Hepatocyte (in vitro differentiated cells): ENCODE data around the gene PAX5. TPM values are rescaled to one million over a fixed set of nuclear protein-coding genes. Genes with fewer than 3 reads are reported as not detected.

ENCODE experiments used
- DNase-seq: peaks from one replicate; pipeline ENCODE4 v3.0.0-alpha.2; 2016; ENCODE audit warnings: low spot score
- H2AFZ ChIP-seq: fragments of 200-600 bp; sonication (generic); 2 replicates; pipeline ENCODE4 v1.6.0; 2016; ENCODE audit warnings: antibody characterized with exemption, mild to moderate bottlenecking
- H3K27ac ChIP-seq: fragments of 200-600 bp; sonication (generic); 2 replicates; pipeline ENCODE4 v1.5.1; 2016; ENCODE audit warnings: mild to moderate bottlenecking
- H3K27me3 ChIP-seq: fragments of 200-600 bp; sonication (generic); 2 replicates; pipeline ENCODE4 v1.6.1; 2016
- H3K36me3 ChIP-seq: fragments of 200-600 bp; sonication (generic); replicated peaks from 2 replicates; pipeline ENCODE4 v1.5.1; 2016; ENCODE audit warnings: low read depth; ENCODE audit not compliant: insufficient read depth
- H3K4me1 ChIP-seq: fragments of 200-600 bp; sonication (generic); 2 replicates; pipeline ENCODE4 v1.5.1; 2016; ENCODE audit warnings: mild to moderate bottlenecking, moderate library complexity; ENCODE audit not compliant: insufficient read depth
- H3K4me2 ChIP-seq: fragments of 200-600 bp; sonication (generic); 2 replicates; pipeline ENCODE4 v1.6.0; 2016
- H3K4me3 ChIP-seq: fragments of 200-600 bp; sonication (generic); 2 replicates; pipeline ENCODE4 v1.5.1; 2016; ENCODE audit warnings: mild to moderate bottlenecking
- H3K79me2 ChIP-seq: fragments of 200-600 bp; sonication (generic); 2 replicates; pipeline ENCODE4 v1.6.0; 2017; ENCODE audit warnings: mild to moderate bottlenecking
- H3K9me2 ChIP-seq: fragments of 200-600 bp; sonication (generic); replicated peaks from 2 replicates; pipeline ENCODE4 v1.6.0; 2017; ENCODE audit warnings: mild to moderate bottlenecking; ENCODE audit not compliant: insufficient read depth
- H3K9me3 ChIP-seq: fragments of 200-600 bp; sonication (generic); 2 replicates; pipeline ENCODE4 v1.5.1; 2016; ENCODE audit warnings: low read depth, mild to moderate bottlenecking
- H4K20me1 ChIP-seq: fragments of 200-600 bp; sonication (generic); 2 replicates; pipeline ENCODE4 v1.6.0; 2016; ENCODE audit warnings: mild to moderate bottlenecking; ENCODE audit not compliant: insufficient read depth, poor library complexity, severe bottlenecking
- CTCF ChIP-seq: fragments of 200-600 bp; sonication (generic); IDR thresholded peaks from 2 replicates; pipeline ENCODE4 v1.5.1; 2016; ENCODE audit warnings: antibody characterized with exemption, mild to moderate bottlenecking; ENCODE audit not compliant: poor library complexity
- EZH2 ChIP-seq: fragments of 200-600 bp; sonication (generic); IDR thresholded peaks from 2 replicates; pipeline ENCODE4 v1.6.1; 2016; ENCODE audit warnings: antibody characterized with exemption, mild to moderate bottlenecking, borderline replicate concordance
- EZH2phosphoT487 ChIP-seq: fragments of 200-600 bp; sonication (generic); IDR thresholded peaks from one replicate; pipeline ENCODE4 v1.6.1; 2018; ENCODE audit warnings: antibody characterized with exemption, mild to moderate bottlenecking, low read depth, moderate library complexity; ENCODE audit not compliant: unreplicated experiment, severe bottlenecking
- WGBS: methylation state at CpG from one replicate; pipeline ENCODE4 v1.1.6; 2016; ENCODE audit warnings: low lambda C conversion rate; ENCODE audit errors: missing lambda C conversion rate; 5-methylcytosine and 5-hydroxymethylcytosine counted together
- polyA plus RNA-seq: library from polyadenylated mRNA; unstranded; fragments of >200 nt; fragmentation: Nextera tagmentation; extraction: Ambion mirVana; gene quantifications from 2 replicates; pipeline ENCODE4 v1.2.1, GENCODE V29; 2016
- total RNA-seq: library from RNA; depleted of rRNA; stranded (reverse); fragments of >200 nt; gene quantifications from 2 replicates; pipeline ENCODE4 v1.2.3, GENCODE V29; 2014

The PAX5 gene
- total and polyA plus RNA-seq, 2 experiments from 2014 or later: not detected

GRCh38 chr9:36854751-36855150 lies 179.3 kb downstream of the PAX5 start:
- no peaks in the 10 kb centered on the region for H3K36me3 ChIP-seq
- 91% methylated on average over 10 of the region's 10 CpGs for WGBS
- no peaks in the 10 kb centered on the region for H3K79me2 ChIP-seq
- H3K4me3 ChIP-seq: no peak overlapping the region
- H3K27ac ChIP-seq: no peak overlapping the region
- H3K9me3 ChIP-seq: no peaks in the 10 kb centered on the region
- no peak overlapping the region for H3K4me2 ChIP-seq
- H3K27me3 ChIP-seq: peaks cover 22% of the 10 kb centered on the region
- no peaks in the 10 kb centered on the region for H4K20me1 ChIP-seq
- H2AFZ ChIP-seq: no peak overlapping the region
- H3K4me1 ChIP-seq: no peaks in the 10 kb centered on the region
- no peaks in the 10 kb centered on the region for H3K9me2 ChIP-seq
- DNase-seq: no peak
- TF ChIP-seq EZH2 (no peak), EZH2phosphoT487 (no peak), CTCF (no peak)

GRCh38 chr9:36854034-36854433 lies 180.0 kb downstream of the PAX5 start:
- TF ChIP-seq CTCF (no peak), EZH2 (no peak), EZH2phosphoT487 (no peak)
- H3K36me3 ChIP-seq: no peaks in the 10 kb centered on the region
- no peaks in the 10 kb centered on the region for H3K4me1 ChIP-seq
- H3K27me3 ChIP-seq: peaks cover 22% of the 10 kb centered on the region
- H2AFZ ChIP-seq: no peak overlapping the region
- DNase-seq: no peak
- H3K79me2 ChIP-seq: no peaks in the 10 kb centered on the region
- 83% methylated on average over 13 of the region's 13 CpGs for WGBS
- no peaks in the 10 kb centered on the region for H3K9me2 ChIP-seq
- no peak overlapping the region for H3K4me3 ChIP-seq
- H3K27ac ChIP-seq: no peak overlapping the region
- H3K4me2 ChIP-seq: no peak overlapping the region
- H3K9me3 ChIP-seq: no peaks in the 10 kb centered on the region
- H4K20me1 ChIP-seq: no peaks in the 10 kb centered on the region

GRCh38 chr9:36853233-36853632 lies 180.8 kb downstream of the PAX5 start:
- no peaks in the 10 kb centered on the region for H3K9me3 ChIP-seq

More at GRCh38 chr9:36853233-36853632, 180.8 kb downstream of the PAX5 start:
- no peaks in the 10 kb centered on the region for H3K9me2 ChIP-seq
- whole genome bisulfite sequencing: 68% methylated on average over 1 of the region's 1 CpG
- peaks cover 18% of the 10 kb centered on the region for H3K27me3 ChIP-seq
- H3K4me2 ChIP-seq: no peak overlapping the region
- no peaks in the 10 kb centered on the region for H3K79me2 ChIP-seq
- TF ChIP-seq EZH2 (no peak), CTCF (no peak), EZH2phosphoT487 (no peak)
- H3K36me3 ChIP-seq: no peaks in the 10 kb centered on the region
- H2AFZ ChIP-seq: no peak overlapping the region
- no peak for DNase-seq
- H3K4me3 ChIP-seq: no peak overlapping the region
- H4K20me1 ChIP-seq: no peaks in the 10 kb centered on the region
- H3K27ac ChIP-seq: no peak overlapping the region
- no peaks in the 10 kb centered on the region for H3K4me1 ChIP-seq
